Kidney epithelial cell (primary cell): ENCODE measurements around the gene ERC1. TPM values are rescaled to one million over a fixed set of nuclear protein-coding genes. Genes with fewer than 3 reads are reported as not detected.

Source experiments
- DNase-seq: peaks from one replicate; pipeline ENCODE4 v3.0.0-alpha.2; 2010; ENCODE audit warnings: low read depth
- H3K27me3 ChIP-seq: 2 replicates; pipeline ENCODE4 v1.6.0; 2011; ENCODE audit warnings: low read length; ENCODE audit not compliant: control insufficient read depth, insufficient read depth
- H3K36me3 ChIP-seq: 2 replicates; pipeline ENCODE4 v1.5.1; 2011; ENCODE audit warnings: low read length; ENCODE audit not compliant: control insufficient read depth, insufficient read depth
- H3K4me3 ChIP-seq: 2 replicates; pipeline ENCODE4 v1.5.1; 2011; ENCODE audit warnings: low read depth, mild to moderate bottlenecking, control low read depth, low read length
- total RNA-seq: library from RNA; depleted of rRNA; stranded (reverse); fragments of >200 nt; gene quantifications from 2 replicates; pipeline ENCODE4 v1.2.3, GENCODE V29; 2015
- TF ChIP-seq, protein P1 (sequence below): IDR thresholded peaks from 2 replicates; pipeline ENCODE4 v1.5.1; 2011; ENCODE audit warnings: mild to moderate bottlenecking, moderate library complexity, low read length, control low read depth, inconsistent platforms; ENCODE audit not compliant: insufficient read depth, poor library complexity, severe bottlenecking

The ERC1 gene
- total RNA-seq, 1 donor from 2014 or later = 16.4 TPM

DNA sequence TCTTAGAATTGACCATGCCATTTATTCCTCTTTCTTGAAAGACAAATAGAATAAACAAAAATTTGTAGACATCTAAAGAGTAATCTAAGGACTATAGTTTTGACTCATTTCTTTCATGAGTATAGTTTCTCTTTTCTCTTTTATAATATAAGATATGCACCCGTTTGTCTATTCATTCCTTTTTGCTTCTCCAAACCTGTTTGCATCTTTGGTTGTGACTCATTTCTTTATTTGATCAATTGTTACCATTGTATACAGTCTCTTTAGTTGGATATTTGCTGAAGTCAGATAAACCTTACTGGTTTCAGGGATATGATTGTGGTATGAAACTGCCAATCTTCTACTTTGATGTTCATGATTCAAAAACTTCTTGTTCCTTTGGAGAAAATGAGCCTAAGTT, 334.6 kb downstream of the ERC1 start:
- Histone ChIP-seq H3K36me3 (no peaks in the 10 kb centered on the region), H3K4me3 (no peak overlapping the region), H3K27me3 (no peaks in the 10 kb centered on the region)
- TF ChIP-seq, protein P1, sequence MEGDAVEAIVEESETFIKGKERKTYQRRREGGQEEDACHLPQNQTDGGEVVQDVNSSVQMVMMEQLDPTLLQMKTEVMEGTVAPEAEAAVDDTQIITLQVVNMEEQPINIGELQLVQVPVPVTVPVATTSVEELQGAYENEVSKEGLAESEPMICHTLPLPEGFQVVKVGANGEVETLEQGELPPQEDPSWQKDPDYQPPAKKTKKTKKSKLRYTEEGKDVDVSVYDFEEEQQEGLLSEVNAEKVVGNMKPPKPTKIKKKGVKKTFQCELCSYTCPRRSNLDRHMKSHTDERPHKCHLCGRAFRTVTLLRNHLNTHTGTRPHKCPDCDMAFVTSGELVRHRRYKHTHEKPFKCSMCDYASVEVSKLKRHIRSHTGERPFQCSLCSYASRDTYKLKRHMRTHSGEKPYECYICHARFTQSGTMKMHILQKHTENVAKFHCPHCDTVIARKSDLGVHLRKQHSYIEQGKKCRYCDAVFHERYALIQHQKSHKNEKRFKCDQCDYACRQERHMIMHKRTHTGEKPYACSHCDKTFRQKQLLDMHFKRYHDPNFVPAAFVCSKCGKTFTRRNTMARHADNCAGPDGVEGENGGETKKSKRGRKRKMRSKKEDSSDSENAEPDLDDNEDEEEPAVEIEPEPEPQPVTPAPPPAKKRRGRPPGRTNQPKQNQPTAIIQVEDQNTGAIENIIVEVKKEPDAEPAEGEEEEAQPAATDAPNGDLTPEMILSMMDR = no peak
- DNase-seq = no peak

DNA sequence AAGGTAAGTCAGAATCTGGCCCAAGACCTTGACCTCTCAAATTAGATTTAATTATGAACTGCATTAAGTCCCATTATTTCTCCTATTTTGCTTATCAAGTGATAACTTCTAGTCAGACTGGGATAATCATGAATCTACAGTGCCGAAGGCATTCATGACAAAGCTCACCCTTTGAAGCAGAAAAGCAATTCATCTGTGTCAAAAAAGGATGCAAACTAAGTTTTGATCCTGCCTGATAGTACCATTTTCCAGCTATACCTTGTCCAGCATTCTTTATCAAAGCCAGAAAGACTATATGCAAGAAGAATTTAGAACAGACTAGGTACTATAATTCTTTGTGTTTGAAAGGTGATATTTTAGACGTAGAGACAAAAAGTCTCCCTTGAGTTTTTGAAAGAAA, 335.2 kb downstream of the ERC1 start:
- no peaks in the 10 kb centered on the region for H3K36me3 ChIP-seq
- no peak for DNase-seq
- TF ChIP-seq, protein P1 = no peak
- H3K27me3 ChIP-seq = no peaks in the 10 kb centered on the region
- no peak overlapping the region for H3K4me3 ChIP-seq

DNA sequence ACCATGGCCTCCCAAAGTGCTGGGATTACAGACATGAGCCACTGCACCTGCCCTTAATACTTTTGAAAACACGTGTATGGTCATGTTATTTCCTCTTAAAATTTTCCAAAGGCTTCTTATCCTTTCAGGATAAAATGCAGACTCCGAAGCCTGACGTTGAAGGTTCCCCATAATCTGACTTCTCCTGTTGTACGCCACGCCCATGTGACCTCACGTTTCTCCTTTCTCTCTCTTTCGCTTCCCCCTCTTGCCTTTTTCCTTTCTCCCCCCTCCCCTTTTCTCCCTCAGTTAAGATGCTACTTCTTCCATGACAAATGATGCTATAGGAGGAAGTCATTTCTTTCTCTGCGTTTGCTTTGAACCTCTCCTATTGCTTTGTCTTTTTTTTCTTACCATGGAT, 337.4 kb downstream of the ERC1 start:
- Histone ChIP-seq H3K36me3 (no peaks in the 10 kb centered on the region), H3K27me3 (no peaks in the 10 kb centered on the region), H3K4me3 (no peak overlapping the region)
- no peak for DNase-seq
- TF ChIP-seq, protein P1 = no peak

DNA sequence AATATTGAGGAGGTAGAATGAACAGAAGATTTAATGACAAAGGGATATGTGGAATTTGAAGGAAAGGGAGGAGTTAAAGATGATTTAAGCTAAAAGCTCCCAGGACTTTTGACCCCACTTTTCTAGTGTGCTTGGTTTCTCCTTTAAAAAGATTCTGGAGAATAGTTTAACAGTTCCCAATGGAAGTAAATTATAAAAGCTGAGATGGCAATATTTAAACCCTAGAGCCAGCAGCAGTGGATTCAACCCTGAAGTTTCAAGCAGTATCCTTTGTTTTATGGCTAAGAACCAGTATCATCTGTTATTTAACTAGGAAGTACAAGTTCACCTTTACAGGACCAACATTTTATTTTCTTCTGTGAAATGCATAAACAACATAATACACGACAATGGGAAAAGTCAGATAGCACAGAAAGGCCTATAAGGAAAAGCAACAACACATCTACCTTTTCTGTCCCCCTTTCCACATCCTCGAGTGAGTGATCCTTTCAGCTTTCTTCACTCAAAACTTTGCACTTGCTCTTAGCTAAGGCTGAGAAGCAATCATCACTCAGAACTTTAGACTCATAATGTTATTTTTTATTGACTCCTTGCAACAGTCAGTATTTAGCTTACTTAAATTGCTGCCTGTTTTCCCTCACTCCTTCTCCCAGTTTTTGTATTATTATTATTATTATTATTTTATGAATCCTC, 338.9 kb downstream of the ERC1 start:
- H3K4me3 ChIP-seq = no peak overlapping the region
- TF ChIP-seq, protein P1 = no peak
- no peaks in the 10 kb centered on the region for H3K36me3 ChIP-seq
- DNase-seq = no peak
- H3K27me3 ChIP-seq = no peaks in the 10 kb centered on the region

DNA sequence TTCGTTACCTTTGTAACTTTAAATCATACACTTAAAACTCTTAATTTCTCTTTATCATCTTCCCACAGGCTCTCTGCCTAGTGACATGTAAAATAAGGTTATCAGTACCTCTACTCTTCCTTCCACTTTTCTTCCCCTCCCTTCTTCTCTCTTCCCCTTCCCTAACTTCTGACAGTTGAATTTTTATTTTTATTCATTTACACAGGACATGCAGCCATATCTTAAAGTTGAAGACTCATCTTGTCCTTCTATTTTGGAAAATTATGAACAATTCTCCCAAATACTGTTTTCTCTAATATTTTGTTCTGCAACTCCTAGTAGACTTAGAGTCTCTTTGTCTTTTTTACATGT, 339.4 kb downstream of the ERC1 start:
- H3K36me3 ChIP-seq = no peaks in the 10 kb centered on the region
- TF ChIP-seq, protein P1 = no peak
- no peaks in the 10 kb centered on the region for H3K27me3 ChIP-seq
- H3K4me3 ChIP-seq = no peak overlapping the region
- no peak for DNase-seq

DNA sequence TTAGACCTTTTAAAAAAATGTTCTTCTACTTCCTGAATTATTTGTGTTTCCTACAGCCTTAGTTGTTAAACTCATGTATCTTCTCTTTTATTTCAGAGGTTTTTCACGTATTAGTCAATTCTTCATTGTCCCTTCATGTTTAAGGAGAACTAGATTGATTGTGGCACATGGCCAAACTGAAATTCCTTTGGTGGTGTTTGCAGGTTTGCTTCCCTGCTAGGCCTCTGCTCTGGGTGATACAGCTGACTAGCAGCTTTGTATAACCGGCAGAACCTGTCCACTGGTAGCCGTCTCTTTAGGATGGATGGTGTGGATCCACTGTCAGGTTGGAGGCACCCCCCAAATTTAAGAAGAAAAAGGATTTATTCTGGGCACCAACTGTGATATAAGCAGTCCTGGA, 341.3 kb downstream of the ERC1 start:
- no peak overlapping the region for H3K4me3 ChIP-seq
- no peaks in the 10 kb centered on the region for H3K36me3 ChIP-seq
- TF ChIP-seq, protein P1 = no peak
- H3K27me3 ChIP-seq = no peaks in the 10 kb centered on the region
- no peak for DNase-seq
